ENCODE data around the gene ALPP. TPM values are rescaled to one million over a fixed set of nuclear protein-coding genes. Genes with fewer than 3 reads are reported as not detected.
"Not testable (repeated sequence)": the region's sequence is repeated elsewhere in the genome, so short reads cannot be mapped to it uniquely, and the experiment has no call there.

ALPP gene
- total and polyA plus RNA-seq, 3 donors from 2014 or later = 0.25 to 0.87 TPM; not detected in 1

GRCh38 chr2:232354069-232354468 lies 24.5 kb upstream of the ALPP start:
- H3K4me3 ChIP-seq = no peak overlapping the region
- no peaks in the 10 kb centered on the region for H3K27me3 ChIP-seq
- peaks cover 7% of the 10 kb centered on the region for H3K4me1 ChIP-seq
- TF ChIP-seq CTCF (IDR thresholded peaks at IDR 0.05) = no peak
- TF ChIP-seq POLR2A (IDR thresholded peaks at IDR 0.05) = no peak
- 76 to 96% methylated on average over 4 to 5 of the region's 5 CpGs for WGBS, 2 donors
- no peaks in the 10 kb centered on the region for H3K9me3 ChIP-seq
- H3K36me3 ChIP-seq (ENCODE audit: low read depth, missing control alignments) = no peaks in the 10 kb centered on the region
- no peak overlapping the region for H3K27ac ChIP-seq
- no peak for DNase-seq
- intact Hi-C loops (cut with DNase I; ENCODE audit: low total_unique reads) = no loop called here

GRCh38 chr2:232361646-232362045 lies 16.9 kb upstream of the ALPP start:
- DNase-seq = no peak
- 84 to 88% methylated on average over 5 of the region's 5 CpGs for WGBS, 2 donors
- intact Hi-C loops (cut with DNase I; ENCODE audit: low total_unique reads) = no loop called here

GRCh38 chr2:232362174-232362900 lies 16.2 kb upstream of the ALPP start:
- Histone ChIP-seq H3K27ac (no peak overlapping the region), H3K4me1 (peaks cover 7% of the 10 kb centered on the region), H3K27me3 (no peaks in the 10 kb centered on the region), H3K9me3 (no peaks in the 10 kb centered on the region), H3K36me3 (ENCODE audit: low read depth, missing control alignments) (no peaks in the 10 kb centered on the region), H3K4me3 (no peak overlapping the region)
- TF ChIP-seq POLR2A (IDR thresholded peaks at IDR 0.05) (no peak), CTCF (IDR thresholded peaks at IDR 0.05) (no peak)
- intact Hi-C loops (cut with DNase I; ENCODE audit: low total_unique reads) = no loop called here
- 88 to 90% methylated on average over 8 of the region's 8 CpGs for WGBS, 2 donors
- no peak for DNase-seq

More at GRCh38 chr2:232361646-232362045, 16.9 kb upstream of the ALPP start:
- H3K9me3 ChIP-seq = no peaks in the 10 kb centered on the region
- no peaks in the 10 kb centered on the region for H3K27me3 ChIP-seq
- TF ChIP-seq CTCF (IDR thresholded peaks at IDR 0.05) (no peak), POLR2A (IDR thresholded peaks at IDR 0.05) (no peak)
- no peak overlapping the region for H3K4me3 ChIP-seq
- peaks cover 3% of the 10 kb centered on the region for H3K4me1 ChIP-seq
- H3K36me3 ChIP-seq (ENCODE audit: low read depth, missing control alignments) = no peaks in the 10 kb centered on the region
- H3K27ac ChIP-seq = no peak overlapping the region

- H3K4me1 ChIP-seq; DNase-seq; H3K27me3 ChIP-seq; H3K4me3 ChIP-seq; intact Hi-C loops (cut with DNase I; ENCODE audit: low total_unique reads); H3K27ac ChIP-seq; H3K36me3 ChIP-seq (ENCODE audit: low read depth, missing control alignments); H3K9me3 ChIP-seq: not testable (repeated sequence)
- WGBS, 2 donors = 82% methylated on average over 12 of the region's 12 CpGs; no CpG with 5 or more reads in 1 of the 2 donors
Observed at GRCh38 chr2:232363064-232363783, 15.3 kb upstream of the ALPP start.

GRCh38 chr2:232363784-232364615 lies 14.6 kb upstream of the ALPP start:
- DNase-seq = no peak
- Histone ChIP-seq H3K9me3 (no peaks in the 10 kb centered on the region), H3K4me3 (no peak overlapping the region)

GRCh38 chr2:232364806-232365594 lies 13.6 kb upstream of the ALPP start:
- DNase-seq; H3K9me3 ChIP-seq; H3K27ac ChIP-seq; H3K36me3 ChIP-seq (ENCODE audit: low read depth, missing control alignments); intact Hi-C loops (cut with DNase I; ENCODE audit: low total_unique reads); H3K27me3 ChIP-seq; H3K4me1 ChIP-seq; H3K4me3 ChIP-seq: not testable (repeated sequence)
- WGBS, 2 donors = 75 to 85% methylated on average over 10 to 18 of the region's 18 CpGs

More at GRCh38 chr2:232363784-232364615, 14.6 kb upstream of the ALPP start:
- no peaks in the 10 kb centered on the region for H3K36me3 ChIP-seq (ENCODE audit: low read depth, missing control alignments)
- H3K4me1 ChIP-seq = peaks cover 7% of the 10 kb centered on the region
- intact Hi-C loops (cut with DNase I; ENCODE audit: low total_unique reads) = no loop called here
- 73 to 77% methylated on average over 13 to 14 of the region's 14 CpGs for WGBS, 2 donors
- no peak overlapping the region for H3K27ac ChIP-seq
- TF ChIP-seq CTCF (IDR thresholded peaks at IDR 0.05) (no peak), POLR2A (IDR thresholded peaks at IDR 0.05) (no peak)
- no peaks in the 10 kb centered on the region for H3K27me3 ChIP-seq

Measured in testis (tissue), 3 donors.